ENCODE data around the gene TATDN2. TPM values are rescaled to one million over a fixed set of nuclear protein-coding genes. Genes with fewer than 3 reads are reported as not detected.

The TATDN2 gene
- polyA plus RNA-seq, 1 donor, result 27.4 TPM

- Histone ChIP-seq H3K36me3 (ENCODE audit: control insufficient read depth, insufficient read depth, low read length) (peaks cover 63% of the 10 kb centered on the region), H3K4me1 (ENCODE audit: control insufficient read depth, insufficient read depth, low read length) (no peaks in the 10 kb centered on the region), H3K9me3 (ENCODE audit: control insufficient read depth, low read depth, low read length) (no peaks in the 10 kb centered on the region), H3K4me3 (ENCODE audit: low read length) (no peak overlapping the region), H3K27me3 (ENCODE audit: control insufficient read depth, insufficient read depth, low read length) (no peaks in the 10 kb centered on the region), H3K27ac (ENCODE audit: low read length) (no peak overlapping the region)
- no CpG with 5 or more reads among the region's 5 CpGs for WGBS (ENCODE audit: insufficient coverage, low lambda C conversion rate)
- DNase-seq, result no peak
Observed at GRCh38 chr3:10281951-10282350, 33.7 kb downstream of the TATDN2 start.

- Histone ChIP-seq H3K27me3 (ENCODE audit: control insufficient read depth, insufficient read depth, low read length) (no peaks in the 10 kb centered on the region), H3K27ac (ENCODE audit: low read length) (no peak overlapping the region), H3K4me1 (ENCODE audit: control insufficient read depth, insufficient read depth, low read length) (no peaks in the 10 kb centered on the region), H3K4me3 (ENCODE audit: low read length) (no peak overlapping the region), H3K36me3 (ENCODE audit: control insufficient read depth, insufficient read depth, low read length) (peaks cover 59% of the 10 kb centered on the region), H3K9me3 (ENCODE audit: control insufficient read depth, low read depth, low read length) (no peaks in the 10 kb centered on the region)
- DNase-seq, result no peak
- no CpG with 5 or more reads among the region's 5 CpGs for WGBS (ENCODE audit: insufficient coverage, low lambda C conversion rate)
Observed at GRCh38 chr3:10283638-10284037, 35.4 kb downstream of the TATDN2 start.

DNA sequence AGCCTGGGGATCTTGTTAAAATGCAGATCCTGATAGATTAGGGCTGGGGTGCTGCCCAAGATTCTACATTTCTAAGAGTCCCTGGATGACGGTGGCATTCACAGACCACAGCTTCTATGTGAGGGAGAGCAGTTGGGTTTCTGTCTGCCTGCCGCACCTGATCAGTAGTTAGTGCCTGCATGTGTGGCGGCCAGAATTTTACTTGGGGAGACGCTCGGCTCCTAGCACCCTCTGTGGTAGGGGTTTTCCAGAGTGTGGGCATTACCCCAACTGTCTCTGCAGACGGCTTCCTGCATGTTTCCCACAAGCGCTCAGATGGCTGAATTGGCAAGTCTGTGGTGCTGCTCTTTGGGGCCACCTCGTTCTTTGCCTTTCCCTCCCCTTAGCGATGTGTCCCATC is 36.2 kb downstream of the TATDN2 start:
- Histone ChIP-seq H3K9me3 (ENCODE audit: control insufficient read depth, low read depth, low read length) (no peaks in the 10 kb centered on the region), H3K27ac (ENCODE audit: low read length) (no peak overlapping the region), H3K36me3 (ENCODE audit: control insufficient read depth, insufficient read depth, low read length) (peaks cover 53% of the 10 kb centered on the region), H3K27me3 (ENCODE audit: control insufficient read depth, insufficient read depth, low read length) (no peaks in the 10 kb centered on the region), H3K4me1 (ENCODE audit: control insufficient read depth, insufficient read depth, low read length) (no peaks in the 10 kb centered on the region), H3K4me3 (ENCODE audit: low read length) (no peak overlapping the region)
- no peak for DNase-seq
- WGBS (ENCODE audit: insufficient coverage, low lambda C conversion rate), result 80% methylated on average over 1 of the region's 9 CpGs

DNA sequence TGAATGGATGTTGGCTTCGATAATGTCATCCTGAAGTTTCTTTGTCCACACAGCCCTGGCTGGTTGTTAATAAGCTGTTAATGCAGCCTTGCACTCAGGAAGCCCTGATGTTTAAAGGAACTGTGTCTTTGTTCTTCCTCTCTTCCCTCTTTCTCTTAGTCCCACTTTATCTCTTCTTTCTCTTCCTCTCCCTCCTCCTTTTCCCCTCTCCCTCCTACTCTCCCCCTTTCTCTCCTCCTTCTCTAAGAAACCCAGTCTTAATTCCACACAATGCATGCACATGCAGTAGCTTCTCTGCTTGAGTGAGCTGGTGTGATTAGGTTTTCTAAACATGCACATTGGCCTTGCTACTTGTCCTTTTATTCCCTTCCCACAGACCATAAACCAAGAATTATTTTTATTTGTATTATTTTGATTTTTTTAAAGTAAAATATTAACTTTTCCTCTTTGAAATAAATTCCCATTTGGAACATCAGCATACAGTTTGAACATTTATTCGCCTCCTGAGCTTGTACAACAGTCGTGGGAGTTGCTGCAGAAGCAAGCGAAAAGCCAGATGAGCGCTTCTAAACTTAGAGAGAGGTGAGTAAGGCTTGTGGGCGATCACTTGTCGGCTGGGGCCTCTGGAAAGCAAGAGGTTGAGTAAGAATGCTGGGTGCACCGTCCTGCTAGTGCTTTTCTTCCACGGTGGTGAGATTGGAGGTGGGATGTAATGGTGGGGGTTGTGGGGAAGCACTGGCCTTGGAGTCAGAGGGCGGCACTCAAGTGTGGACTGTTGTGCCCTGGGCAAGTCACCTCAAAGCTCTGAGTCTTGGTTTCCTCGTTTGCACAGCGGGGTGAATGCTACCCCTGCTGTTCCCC is 37.2 kb downstream of the TATDN2 start:
- H3K36me3 ChIP-seq (ENCODE audit: control insufficient read depth, insufficient read depth, low read length), result peaks cover 43% of the 10 kb centered on the region
- no peak overlapping the region for H3K4me3 ChIP-seq (ENCODE audit: low read length)
- H3K9me3 ChIP-seq (ENCODE audit: control insufficient read depth, low read depth, low read length), result no peaks in the 10 kb centered on the region
- H3K27ac ChIP-seq (ENCODE audit: low read length), result no peak overlapping the region
- no peaks in the 10 kb centered on the region for H3K27me3 ChIP-seq (ENCODE audit: control insufficient read depth, insufficient read depth, low read length)
- no peaks in the 10 kb centered on the region for H3K4me1 ChIP-seq (ENCODE audit: control insufficient read depth, insufficient read depth, low read length)
- WGBS (ENCODE audit: insufficient coverage, low lambda C conversion rate), result no CpG with 5 or more reads among the region's 12 CpGs
- no peak for DNase-seq

GRCh38 chr3:10286133-10286524 is 37.9 kb downstream of the TATDN2 start:
- DNase-seq, result no peak
- no peaks in the 10 kb centered on the region for H3K27me3 ChIP-seq (ENCODE audit: control insufficient read depth, insufficient read depth, low read length)
- peaks cover 36% of the 10 kb centered on the region for H3K36me3 ChIP-seq (ENCODE audit: control insufficient read depth, insufficient read depth, low read length)
- no peaks in the 10 kb centered on the region for H3K4me1 ChIP-seq (ENCODE audit: control insufficient read depth, insufficient read depth, low read length)
- no peaks in the 10 kb centered on the region for H3K9me3 ChIP-seq (ENCODE audit: control insufficient read depth, low read depth, low read length)
- H3K27ac ChIP-seq (ENCODE audit: low read length), result no peak overlapping the region
- 94% methylated on average over 3 of the region's 5 CpGs for WGBS (ENCODE audit: insufficient coverage, low lambda C conversion rate)
- H3K4me3 ChIP-seq (ENCODE audit: low read length), result no peak overlapping the region

DNA sequence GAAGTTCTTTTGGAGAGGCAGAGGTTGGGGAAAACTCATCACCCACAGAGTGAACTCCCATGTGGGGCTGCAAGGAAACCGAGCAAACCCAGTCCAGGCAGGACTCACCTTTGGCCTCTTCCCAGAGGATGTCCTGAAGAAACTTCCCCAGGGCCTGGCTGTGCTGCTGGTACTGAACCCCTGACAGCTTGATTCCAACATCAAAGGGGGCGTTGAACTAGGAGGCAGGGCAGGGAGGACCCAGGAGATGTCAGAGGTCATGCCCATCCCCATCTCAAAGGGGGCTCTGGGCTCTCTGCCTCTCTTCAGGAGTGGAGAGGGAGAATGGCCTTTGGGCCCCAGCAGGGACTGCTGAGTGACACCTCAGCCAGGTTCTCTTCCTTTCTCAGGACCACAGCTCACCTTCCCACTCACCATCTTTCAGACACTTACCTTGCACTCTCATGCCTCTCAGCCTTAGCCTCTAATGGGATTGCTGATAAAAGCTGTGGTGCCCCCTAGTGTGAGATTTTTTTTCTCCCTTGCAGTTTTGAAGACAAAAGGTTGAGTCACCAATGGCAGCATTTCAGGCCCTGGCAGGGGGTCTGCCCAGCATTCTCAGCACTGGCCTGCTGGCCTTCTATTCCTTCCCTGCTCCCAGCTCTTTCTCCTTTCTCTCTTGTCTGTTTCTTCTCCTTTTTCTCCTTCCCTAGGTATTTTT is 38.5 kb downstream of the TATDN2 start:
- DNase-seq, result peak in 1 of 2 donors; percentile 20
- no CpG with 5 or more reads among the region's 2 CpGs for WGBS (ENCODE audit: insufficient coverage, low lambda C conversion rate)

GRCh38 chr3:10287936-10288574 is 39.8 kb downstream of the TATDN2 start:
- Histone ChIP-seq H3K9me3 (ENCODE audit: control insufficient read depth, low read depth, low read length) (no peaks in the 10 kb centered on the region), H3K27ac (ENCODE audit: low read length) (no peak overlapping the region), H3K4me1 (ENCODE audit: control insufficient read depth, insufficient read depth, low read length) (peaks cover 3% of the 10 kb centered on the region), H3K4me3 (ENCODE audit: low read length) (no peak overlapping the region), H3K36me3 (ENCODE audit: control insufficient read depth, insufficient read depth, low read length) (peaks cover 32% of the 10 kb centered on the region), H3K27me3 (ENCODE audit: control insufficient read depth, insufficient read depth, low read length) (no peaks in the 10 kb centered on the region)
- DNase-seq, result no peak
- no CpG with 5 or more reads among the region's 12 CpGs for WGBS (ENCODE audit: insufficient coverage, low lambda C conversion rate)

More for the DNA sequence above, 38.5 kb downstream of the TATDN2 start:
- no peak overlapping the region for H3K27ac ChIP-seq (ENCODE audit: low read length)
- no peaks in the 10 kb centered on the region for H3K9me3 ChIP-seq (ENCODE audit: control insufficient read depth, low read depth, low read length)
- no peaks in the 10 kb centered on the region for H3K27me3 ChIP-seq (ENCODE audit: control insufficient read depth, insufficient read depth, low read length)
- no peak overlapping the region for H3K4me3 ChIP-seq (ENCODE audit: low read length)
- H3K4me1 ChIP-seq (ENCODE audit: control insufficient read depth, insufficient read depth, low read length), result no peaks in the 10 kb centered on the region
- H3K36me3 ChIP-seq (ENCODE audit: control insufficient read depth, insufficient read depth, low read length), result peaks cover 33% of the 10 kb centered on the region

DNA sequence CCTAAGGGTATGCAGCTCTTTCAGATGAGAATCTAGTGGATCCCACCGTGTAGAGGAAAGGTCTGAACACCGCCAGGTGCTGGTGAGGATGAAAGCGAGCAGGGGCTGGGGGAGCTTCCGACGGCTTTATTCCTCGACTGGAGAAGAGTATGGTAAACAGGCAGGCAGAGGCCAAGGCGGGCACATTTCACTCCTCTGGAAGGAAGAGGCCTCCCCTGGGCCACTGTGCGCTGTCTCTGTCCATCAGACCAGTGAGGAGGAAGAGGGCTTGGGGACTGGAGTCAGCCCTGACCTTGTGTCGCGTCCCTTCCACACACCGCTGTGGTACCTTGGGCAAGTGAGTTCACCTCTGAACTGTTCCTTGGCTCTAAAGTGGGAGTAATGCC is 40.3 kb downstream of the TATDN2 start:
- H3K36me3 ChIP-seq (ENCODE audit: control insufficient read depth, insufficient read depth, low read length), result peaks cover 29% of the 10 kb centered on the region
- H3K4me3 ChIP-seq (ENCODE audit: low read length), result no peak overlapping the region
- DNase-seq, result no peak
- no CpG with 5 or more reads among the region's 11 CpGs for WGBS (ENCODE audit: insufficient coverage, low lambda C conversion rate)
- H3K27me3 ChIP-seq (ENCODE audit: control insufficient read depth, insufficient read depth, low read length), result no peaks in the 10 kb centered on the region
- H3K9me3 ChIP-seq (ENCODE audit: control insufficient read depth, low read depth, low read length), result no peaks in the 10 kb centered on the region
- peaks cover 3% of the 10 kb centered on the region for H3K4me1 ChIP-seq (ENCODE audit: control insufficient read depth, insufficient read depth, low read length)
- H3K27ac ChIP-seq (ENCODE audit: low read length), result no peak overlapping the region

- no peaks in the 10 kb centered on the region for H3K9me3 ChIP-seq (ENCODE audit: control insufficient read depth, low read depth, low read length)
- DNase-seq, result no peak
- no peak overlapping the region for H3K4me3 ChIP-seq (ENCODE audit: low read length)
- no CpG with 5 or more reads among the region's 9 CpGs for WGBS (ENCODE audit: insufficient coverage, low lambda C conversion rate)
- H3K27ac ChIP-seq (ENCODE audit: low read length), result no peak overlapping the region
- no peaks in the 10 kb centered on the region for H3K27me3 ChIP-seq (ENCODE audit: control insufficient read depth, insufficient read depth, low read length)
- peaks cover 26% of the 10 kb centered on the region for H3K36me3 ChIP-seq (ENCODE audit: control insufficient read depth, insufficient read depth, low read length)
- peaks cover 3% of the 10 kb centered on the region for H3K4me1 ChIP-seq (ENCODE audit: control insufficient read depth, insufficient read depth, low read length)
Observed at GRCh38 chr3:10289077-10289476, 40.8 kb downstream of the TATDN2 start.

DNA sequence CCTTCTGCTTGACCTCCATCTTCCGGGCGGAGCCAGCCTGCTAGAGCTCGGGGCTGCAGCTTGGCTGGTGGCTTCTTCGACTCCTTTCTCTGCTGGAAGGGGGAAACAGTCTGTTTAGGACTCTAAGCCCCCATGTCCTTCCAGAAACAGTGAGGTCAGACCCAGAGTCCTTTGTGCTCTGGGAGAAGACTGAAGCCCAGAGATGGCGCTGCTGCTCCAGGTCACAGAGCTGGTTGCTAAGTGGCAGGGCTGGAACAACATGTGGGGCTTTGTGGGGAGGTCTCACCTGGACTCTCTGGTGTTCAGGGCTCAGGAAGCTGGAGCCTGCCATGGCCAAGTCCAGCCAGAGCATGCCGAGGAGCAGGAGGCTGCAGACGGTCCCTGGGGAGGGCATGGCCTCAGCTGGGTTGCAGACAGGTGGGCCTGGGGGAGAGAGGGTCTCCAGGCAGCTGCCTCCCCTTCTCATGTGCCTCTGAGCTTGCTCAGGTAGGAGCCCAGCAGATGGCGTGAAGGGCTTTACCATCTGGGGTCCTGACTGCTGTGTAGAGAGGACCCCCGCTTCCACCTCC is 41.6 kb downstream of the TATDN2 start:
- Histone ChIP-seq H3K27me3 (ENCODE audit: control insufficient read depth, insufficient read depth, low read length) (no peaks in the 10 kb centered on the region), H3K4me1 (ENCODE audit: control insufficient read depth, insufficient read depth, low read length) (peaks cover 3% of the 10 kb centered on the region), H3K36me3 (ENCODE audit: control insufficient read depth, insufficient read depth, low read length) (peaks cover 26% of the 10 kb centered on the region), H3K9me3 (ENCODE audit: control insufficient read depth, low read depth, low read length) (no peaks in the 10 kb centered on the region), H3K27ac (ENCODE audit: low read length) (no peak overlapping the region), H3K4me3 (ENCODE audit: low read length) (no peak overlapping the region)
- no peak for DNase-seq
- no CpG with 5 or more reads among the region's 9 CpGs for WGBS (ENCODE audit: insufficient coverage, low lambda C conversion rate)
